Stimulated activated CD8-positive, alpha-beta memory T cell treated with anti-CD3 and anti-CD28 coated beads, Interleukin-12 subunit alpha, Interleukin-12 subunit beta, amount 100 ng/mL, for 4 hours (primary cell): ENCODE measurements around the gene WBP1.
"Not testable (repeated sequence)": the region's sequence is repeated elsewhere in the genome, so short reads cannot be mapped to it uniquely, and the experiment has no call there.

Experiments used
- DNase-seq: peaks from one replicate; pipeline ENCODE4 v3.0.0-alpha.2; 2020; ENCODE audit warnings: low read depth

Gene WBP1

DNA sequence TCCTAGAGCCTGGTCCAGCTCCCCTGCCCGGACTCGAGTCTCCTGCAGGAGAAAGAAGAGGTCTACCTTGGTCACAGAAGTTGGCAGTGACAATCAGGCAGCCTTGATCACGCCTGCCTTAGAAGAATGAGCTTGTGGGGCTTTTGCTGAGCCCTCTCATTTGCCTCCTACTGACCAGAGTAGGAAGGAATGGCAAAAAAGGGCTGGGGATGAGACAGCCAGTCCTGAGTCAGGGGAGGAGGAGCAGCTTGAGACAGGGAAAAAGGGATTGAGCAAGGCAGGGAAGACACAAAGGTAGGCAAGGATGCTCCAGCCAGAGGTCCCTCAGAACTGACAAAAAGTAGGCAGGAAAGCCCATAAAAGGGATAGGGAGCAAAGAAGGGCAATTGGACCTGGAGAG lies 30.7 kb upstream of the WBP1 start:
- DNase-seq: no peak

DNA sequence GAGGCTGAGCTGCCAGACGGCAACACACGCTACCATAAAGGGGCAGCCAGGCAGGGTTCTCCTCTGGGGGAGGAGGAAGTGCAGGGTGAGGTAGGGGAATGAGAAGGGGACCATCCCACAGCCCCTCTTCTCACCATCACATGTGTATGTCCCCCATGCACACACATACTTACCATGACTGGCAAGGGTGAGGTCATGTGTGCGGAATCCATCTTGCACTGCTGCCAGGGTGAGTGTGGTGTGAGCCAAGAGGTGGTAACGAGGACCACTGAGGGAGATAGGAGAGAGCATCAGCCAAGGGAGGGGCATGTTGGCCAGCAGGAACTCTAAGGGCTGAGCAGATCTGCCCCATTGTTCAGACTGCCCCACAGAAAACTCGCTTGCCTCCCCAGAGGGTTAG lies 29.6 kb upstream of the WBP1 start:
- DNase-seq: no peak

DNA sequence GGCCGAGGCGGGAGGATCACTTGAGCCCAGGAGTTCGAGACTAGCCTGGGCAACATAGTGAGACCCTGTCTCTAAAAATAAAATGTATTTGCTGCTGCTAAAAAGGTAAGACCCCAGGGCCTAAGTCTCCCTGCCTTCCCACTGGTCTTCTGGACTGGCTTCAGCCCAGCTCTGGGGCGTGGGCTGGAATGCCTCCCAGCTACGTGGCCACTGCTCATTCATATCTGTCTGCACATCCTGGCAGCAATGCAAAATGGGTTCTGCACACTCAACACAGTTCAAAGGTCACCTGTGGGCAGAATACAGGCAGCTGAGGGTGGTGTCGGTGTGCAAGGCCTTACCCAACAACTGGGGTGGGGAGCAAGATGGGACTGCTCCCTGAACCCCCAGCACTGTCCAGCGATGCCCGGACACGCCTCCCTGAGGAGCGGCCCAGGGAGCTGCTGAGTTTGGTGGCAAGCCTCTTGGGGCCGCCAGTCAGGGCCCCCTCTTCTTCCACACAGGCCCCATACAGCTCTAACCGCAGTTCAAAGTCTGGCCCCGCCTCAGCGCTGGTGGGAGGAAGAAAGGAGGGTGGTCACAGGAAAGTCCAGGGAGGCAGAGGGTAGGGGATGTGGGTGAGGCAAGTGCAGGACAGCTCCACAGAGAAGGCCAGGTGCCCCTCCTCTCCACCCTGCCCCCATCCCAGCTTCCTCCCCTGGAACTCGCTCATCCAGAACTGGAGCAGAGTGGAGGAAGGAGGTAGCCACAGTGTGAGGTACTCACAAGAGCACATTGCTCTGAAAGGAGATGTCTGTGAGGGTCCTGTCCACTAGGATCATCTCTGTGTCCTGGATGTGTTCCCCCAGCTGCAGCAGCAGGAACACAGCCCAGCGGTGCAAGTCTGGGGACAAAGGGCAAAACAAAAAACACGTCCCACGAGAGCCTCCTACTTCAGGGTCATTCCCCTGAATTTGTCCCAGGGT lies 28.5 kb upstream of the WBP1 start:
- no peak for DNase-seq

DNA sequence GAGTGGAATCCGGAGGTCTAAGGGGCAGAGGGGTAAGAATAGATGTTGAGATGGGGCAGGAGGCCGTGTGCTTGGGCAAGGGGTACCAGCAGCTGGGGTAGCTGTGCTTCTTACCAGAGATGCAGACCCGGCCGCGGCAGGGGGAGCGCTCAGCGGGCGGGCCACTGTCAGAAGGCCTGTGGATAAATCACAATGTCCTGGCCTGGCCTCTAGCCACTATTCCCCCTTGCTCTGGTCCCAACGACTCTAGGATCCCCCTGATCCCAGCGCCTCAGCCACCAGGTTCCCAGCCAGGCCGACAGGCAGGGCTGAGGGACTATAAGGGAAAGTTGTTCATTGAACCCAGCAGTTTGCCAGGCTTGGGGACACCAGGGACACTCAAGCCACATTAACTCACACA lies 27.7 kb upstream of the WBP1 start:
- no peak for DNase-seq

DNA sequence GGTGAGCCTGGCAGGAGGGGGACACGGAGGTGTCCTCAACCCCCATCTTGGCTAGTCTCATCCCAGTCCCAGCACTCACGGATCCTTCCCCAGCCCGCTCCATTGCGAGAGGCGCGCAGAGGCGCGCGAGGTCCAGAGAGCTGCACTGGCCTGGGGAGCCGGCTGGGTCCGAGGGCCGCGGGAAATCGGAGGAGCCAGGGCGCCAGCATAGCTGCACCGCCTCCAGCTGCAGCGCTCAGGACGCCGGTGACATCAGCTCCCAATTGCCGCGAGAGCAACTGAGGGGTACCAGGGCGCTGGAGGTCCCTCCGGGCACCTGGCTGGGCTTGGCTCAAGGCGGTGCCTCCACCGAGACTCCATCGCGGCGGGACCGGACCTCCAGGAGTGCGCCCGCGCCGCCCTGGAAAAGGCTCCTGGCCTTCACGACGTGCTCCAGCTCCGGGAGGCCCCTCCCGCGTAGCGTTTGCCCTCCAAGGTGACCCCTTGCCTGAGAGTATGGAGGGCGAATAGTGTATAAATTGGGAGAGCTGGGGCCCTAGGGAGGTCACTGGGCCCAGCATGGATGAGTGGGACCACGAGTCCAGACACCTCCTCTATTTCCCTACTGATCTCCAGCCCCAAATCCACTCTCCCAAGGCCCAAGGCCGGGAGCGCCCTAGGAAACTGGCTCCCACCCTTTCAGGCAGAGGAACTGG lies 22.0 kb upstream of the WBP1 start:
- no peak for DNase-seq

DNA sequence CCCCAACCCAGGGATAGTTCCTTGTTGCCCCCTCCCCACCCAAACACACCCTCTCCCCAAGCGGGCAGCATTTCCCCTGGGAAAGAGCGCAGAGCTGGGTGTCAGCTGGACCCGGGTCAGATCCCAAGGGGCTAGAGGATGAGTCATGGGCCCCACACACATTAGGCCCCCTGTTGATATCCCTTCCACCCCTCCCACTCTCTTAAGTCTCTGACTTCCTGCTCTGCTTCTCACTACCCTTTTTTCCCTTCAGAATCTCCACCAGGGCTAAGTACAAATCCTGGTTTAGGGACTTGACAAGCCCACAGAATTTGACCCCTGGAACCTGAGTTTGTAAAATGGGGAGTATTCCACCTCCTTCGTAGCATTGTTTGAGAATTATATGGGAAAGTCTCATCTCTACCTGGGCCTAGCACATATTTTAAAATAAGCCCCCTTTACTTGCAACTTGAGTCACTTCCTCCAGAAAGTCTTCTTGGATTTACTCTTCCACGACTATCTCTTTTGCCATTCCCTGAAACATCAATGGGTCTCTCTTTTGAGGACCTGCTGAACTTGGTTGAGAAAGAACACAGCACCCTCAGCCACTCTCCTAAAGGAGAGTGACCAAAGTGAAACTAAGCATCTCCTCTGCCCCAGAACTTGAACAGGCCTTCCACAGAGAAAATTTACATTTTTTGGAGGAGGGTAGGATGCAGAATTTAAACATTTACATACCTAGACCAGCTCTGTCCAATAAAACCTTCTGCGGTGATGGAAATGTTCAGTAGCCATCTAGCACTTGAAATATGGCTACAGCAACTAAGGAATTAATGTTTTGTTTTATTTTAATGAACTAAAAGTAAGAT lies 21.2 kb upstream of the WBP1 start:
- DNase-seq: no peak

DNA sequence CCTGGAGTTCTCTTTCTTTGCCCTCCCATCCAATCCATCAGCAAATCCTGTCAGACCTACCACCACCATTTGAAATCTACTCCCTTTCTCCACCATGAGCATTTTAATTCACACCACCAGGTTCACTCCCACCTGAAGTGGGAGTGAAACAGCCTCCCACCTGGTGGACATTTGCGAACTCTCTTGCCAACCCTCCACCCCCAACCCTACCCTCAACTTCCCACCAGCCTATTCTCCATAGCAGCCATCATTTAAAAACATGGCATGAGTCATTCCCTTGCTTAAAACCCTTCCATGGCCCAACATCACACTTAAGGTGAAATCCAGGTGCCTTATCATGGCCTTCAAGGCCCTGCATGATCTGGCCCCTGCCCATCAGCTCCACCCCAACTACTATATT lies 20.0 kb upstream of the WBP1 start:
- DNase-seq: no peak

DNA sequence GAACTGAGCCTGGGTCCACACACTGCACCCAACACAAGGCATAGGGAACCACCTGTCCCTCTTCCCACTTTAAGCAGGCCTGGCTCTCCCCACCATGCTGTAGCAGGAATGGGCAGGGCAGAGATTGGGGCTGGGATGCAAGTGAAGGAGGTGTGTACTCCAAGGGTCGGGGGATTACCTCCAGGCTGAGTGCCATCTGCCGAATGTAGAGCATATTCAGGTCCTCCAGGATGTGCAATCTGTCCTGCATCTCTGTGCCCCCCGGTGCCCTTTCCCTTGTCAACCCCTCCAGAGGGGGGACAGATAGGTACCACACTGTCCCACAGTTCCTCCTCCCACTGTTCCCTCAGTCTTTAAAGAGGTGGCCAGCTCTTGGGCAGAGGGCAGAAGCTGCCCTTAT lies 18.9 kb upstream of the WBP1 start:
- DNase-seq: no peak

DNA sequence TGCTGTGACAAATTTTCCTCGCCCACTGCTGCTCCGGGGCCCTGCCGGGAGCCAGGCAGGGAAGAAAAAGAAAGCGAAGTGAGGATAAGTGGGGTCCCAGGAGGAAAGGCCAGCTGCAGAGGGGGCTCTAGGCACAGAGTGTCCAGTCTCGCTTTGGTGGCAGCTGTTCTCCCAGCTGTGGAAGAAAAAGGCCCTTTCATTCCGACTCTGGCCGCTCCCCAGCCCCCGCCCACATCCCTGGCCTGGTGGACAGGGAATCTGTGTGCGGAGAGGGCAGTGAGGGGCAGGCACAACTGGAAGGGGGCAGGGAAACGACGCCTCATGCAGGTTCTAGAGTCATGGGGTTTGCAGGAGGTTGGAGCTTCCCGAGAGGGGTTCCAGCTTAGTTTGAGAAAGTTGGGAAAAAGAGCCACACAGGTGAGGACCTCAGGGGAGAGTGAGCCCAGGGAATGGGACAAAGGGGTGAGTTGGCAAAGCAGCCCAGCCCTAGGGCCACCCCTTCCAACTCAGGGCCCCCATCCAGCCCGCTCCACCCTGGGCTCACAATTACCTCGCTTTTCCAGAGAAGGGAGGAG lies 18.3 kb upstream of the WBP1 start:
- no peak for DNase-seq

DNA sequence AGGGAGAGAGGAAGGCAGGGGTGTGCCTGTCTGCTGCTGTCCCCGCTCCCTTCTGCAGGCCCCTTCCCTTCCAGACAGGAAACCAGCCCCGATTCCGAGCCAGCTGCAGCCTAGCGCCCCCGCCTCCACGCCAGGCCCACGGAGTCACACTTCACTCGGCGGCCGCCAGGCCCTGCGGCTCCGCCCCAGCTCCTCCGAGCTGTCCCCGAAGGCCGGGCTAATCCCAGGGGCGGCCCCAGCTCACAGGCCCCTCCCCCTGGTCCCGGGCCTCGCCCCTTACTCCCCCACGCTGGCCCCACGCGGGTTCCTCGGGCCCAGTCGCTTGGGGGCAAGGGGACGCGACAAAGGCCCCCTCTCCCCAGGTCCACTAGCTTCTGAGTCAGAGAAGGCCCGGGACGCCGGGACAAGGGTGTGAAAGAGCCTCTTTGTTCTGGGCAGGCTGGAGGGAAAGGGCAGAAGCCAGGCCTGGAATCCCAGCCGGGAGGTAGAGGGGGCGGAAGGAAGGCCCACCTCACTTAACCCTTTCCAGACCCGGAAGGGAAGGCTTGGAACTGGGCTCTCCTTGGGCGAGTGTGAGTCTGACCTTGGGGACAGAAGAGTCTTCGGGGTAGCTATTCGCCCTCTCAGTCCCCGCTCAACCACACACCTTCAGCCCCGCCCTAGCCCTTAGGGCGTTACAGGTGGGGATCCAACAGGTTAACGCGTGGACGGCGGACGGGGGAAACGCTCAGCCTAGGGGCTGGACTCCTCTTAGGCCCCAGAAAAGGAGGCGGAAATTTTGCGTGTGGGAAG lies 17.7 kb upstream of the WBP1 start:
- no peak for DNase-seq

DNA sequence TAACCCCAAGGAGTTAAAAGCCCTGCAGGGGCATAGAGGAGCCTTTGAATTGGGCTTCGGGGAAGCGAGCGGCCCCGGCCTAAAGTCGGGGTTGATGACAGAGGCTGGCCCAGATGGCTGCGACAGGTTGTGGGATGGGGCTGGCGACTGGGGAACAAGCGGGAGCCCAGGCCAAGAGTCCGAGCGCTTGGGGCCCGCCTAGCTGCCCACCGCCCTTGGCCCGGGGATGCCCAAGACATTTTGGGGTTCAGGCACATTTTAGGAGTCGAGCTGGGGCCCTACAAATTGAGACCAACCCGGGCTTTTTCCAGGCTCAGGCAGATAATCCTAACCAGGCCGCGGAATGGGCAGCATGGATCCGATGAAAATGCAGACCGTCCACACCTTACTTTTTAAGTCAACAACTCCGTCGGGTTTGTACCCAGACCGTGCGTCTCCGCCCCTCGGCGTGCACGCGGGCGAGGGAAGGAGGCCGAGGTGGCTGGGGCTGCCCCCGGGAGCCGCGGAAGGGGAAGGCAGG lies 17.0 kb upstream of the WBP1 start:
- no peak for DNase-seq

DNA sequence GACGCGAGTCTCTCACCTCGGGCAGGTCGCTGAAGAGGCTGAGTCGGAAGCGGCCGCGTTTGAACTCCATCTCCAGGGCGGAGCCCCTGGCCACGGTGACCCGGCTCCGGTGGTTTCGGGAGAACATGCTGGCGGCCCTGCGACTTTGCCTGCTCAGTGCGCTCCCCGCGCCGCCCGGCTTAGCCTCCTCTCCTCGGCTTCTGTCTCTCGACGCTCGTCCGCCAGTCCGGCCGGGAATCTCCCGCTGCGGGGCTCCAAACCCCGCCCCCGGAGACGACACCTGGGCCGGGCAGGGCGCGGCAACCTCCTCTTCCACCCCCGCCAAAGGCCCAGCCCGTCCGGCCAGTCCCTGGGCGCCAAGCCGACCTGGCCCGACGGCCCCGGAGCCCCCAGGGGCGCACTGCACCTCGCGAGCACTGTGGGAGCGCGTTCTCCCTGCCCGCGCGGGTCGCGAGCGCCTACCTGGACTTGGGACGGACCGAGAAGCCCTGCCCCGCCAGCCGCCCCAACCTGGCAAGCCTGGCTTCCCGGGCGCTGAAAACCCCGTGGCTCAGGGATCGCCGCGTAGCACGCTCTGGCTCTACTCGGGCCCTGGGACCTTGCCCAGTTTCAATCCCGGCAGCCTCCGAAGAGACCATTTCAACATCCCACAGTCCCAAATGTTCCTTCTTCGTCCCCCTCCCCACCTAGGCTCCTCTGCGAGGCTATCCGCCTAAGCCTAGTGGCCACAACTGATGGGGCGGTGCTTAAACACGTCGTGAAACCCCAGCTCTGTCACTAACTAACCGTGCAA lies 16.4 kb upstream of the WBP1 start, which contains the start of gene RTKN:
TSS of gene RTKN (minus strand) at position 248 of the 793 bp plus-strand sequence. CDS start at position 127, 121 bp downstream.
- DNase-seq: no peak

DNA sequence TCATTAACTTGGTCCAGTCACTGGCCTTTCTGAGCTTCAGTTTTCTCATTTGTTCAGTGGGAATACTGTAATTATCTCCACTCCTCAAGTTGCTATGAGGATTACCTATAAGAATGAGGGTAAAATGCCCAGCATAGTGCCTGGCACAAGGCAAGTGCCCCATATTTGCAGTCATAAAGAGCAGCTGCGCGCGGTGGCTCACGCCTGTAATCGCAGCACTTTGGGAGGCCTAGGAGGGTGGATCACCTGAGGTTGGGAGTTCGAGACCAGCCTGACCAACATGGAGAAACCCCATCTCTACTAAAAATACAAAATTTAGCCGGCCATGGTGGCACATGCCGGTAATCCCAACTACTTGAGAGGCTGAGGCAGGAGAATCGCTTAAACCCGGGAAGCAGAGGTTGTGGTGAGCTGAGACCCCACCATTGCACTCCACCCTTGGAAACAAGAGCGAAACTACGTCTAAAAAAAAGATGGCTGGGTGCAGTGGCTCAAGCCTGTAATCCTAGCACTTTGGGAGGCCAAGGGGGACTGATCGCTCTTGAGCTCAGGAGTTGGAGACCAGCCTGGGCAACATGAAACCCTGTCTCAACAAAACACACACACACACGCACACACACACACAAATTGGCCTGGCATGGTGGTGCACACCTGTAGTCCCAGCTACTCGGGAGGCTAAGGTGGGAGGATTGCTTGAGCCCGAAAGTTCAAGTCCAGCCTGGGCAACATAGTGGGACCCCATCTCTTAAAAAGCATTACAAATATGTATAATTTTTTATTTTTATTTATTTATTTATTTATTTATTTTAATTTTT lies 15.5 kb upstream of the WBP1 start:
- not testable (repeated sequence) for DNase-seq

DNA sequence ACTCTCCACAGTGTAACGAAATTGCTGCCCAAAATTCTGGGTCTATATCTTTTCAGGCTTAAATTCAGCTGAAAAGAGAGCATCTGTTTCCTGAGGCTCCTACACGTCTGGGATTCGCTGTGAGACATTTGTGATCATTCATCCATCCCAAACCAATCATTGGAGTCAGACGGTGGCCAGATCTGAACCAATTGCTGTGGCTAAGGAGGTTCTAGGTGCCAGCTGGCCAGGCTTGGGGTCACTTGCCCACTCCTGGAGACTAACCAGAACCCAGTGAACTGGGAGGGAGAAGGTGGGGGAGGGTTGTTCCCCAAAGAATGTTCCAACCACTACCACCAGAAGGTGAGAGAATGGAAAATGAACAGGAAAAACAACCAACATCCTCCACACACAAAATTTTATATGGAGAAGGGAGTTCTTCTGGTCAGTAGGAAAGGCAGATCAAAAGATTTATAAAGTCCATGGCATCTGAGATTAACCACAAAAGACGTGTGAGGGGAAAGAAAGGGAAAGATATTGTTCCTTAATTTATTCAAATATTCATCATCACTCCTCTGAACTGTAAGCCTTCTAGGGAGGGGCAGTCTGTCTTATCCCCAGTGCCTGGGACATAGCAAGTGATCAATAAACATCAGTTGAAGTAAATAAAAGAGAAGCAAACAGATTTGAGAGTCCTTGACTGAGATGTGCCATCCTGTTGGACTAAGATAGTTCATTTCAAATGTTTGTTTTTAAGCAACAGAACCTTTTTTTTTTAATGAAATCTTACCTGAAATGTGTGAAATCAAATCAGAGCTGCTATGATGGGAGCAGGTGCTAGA lies 13.5 kb upstream of the WBP1 start:
- DNase-seq: no peak

DNA sequence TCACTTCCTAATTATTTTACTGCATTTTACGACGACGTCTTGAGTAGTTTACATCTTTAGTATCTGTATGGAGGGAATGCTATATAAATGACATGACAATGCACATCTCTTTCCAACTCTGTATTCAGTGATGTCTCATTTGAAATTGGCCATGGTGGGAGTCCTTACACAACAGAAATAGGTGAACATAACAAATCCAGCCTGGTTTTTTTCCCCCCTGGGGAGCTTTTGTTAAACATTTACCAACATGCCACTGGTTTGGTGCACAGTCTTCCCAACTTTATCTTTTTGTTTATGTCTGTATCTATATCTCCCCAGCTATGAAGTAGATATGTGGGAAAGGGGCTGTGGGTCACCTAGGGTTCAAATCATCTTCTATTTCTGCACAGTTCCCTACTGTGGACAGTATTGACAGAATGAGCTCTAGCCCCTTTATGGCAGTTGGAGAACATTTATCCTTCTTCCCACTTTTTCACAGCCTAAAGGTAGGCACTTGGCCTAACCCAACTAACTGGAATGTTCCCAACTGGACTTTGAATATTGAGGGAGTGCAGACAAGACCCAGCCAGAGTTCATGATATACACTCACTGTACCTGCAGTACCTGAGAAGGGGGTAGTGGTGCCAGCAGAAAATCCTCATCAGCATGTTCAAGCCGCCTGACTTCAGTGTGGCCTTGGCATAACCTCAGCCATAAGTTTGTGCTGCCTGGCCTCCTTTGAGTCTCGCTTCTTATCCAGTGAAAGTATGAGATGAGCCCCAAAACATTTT lies 10.8 kb upstream of the WBP1 start:
- DNase-seq: no peak

DNA sequence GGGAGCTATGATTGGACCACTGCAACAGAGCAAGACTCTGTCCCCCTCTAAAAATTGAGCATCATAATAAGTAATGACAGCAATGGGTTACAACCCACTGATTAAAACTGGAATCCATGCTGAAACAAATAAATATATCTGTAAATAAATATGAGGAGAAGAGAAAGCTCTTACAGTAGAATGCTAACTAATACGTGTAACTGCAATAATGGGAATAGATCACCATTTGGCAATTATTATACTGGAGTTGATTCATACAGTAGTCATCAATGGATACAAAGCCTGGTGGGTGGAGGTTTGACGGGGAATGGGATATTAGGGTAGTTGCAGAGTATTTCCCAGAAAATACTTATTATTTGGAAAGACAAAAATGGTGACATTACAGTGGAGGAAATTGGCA lies 9.5 kb upstream of the WBP1 start:
- no peak for DNase-seq

DNA sequence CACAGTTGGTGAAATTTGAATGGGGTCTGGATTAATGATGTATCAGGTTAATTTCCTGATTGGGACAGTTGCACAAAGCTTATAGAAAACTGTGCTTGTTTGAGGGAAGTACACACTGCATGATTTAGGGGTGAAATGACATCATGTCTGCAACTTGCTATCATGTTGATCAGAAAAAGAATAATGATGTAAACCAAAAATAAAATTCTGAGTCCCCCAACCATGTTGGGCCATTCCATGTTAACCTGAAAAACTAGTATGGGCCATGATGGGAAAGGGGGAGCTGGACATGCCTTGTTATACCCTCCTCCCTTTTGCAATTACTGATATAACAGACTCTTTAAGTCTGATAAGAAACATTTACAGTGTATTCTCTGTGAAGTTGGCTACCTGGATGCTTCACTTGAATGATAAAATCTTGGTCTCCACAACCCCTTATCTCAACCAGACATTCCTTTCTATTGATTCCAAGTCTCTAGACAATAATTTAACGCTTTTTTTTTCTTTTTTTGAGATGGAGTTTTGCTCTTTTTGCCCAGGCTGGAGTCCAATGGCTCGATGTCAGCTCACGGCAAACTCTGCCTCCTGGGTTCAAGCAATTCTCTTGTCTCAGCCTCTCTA lies 7.6 kb upstream of the WBP1 start:
- DNase-seq: no peak
